AG09319 (cell line): ENCODE results near the gene EPS8L2.

Experiments
- DNase-seq: peaks from one replicate; pipeline ENCODE4 v3.0.0-alpha.2; 2010; ENCODE audit warnings: low read depth; ENCODE audit errors: extremely low read depth
- CTCF ChIP-seq: IDR thresholded peaks from 2 replicates; pipeline ENCODE4 v1.5.1; 2011; ENCODE audit warnings: low read depth, mild to moderate bottlenecking, inconsistent platforms, low read length, moderate library complexity

Gene EPS8L2

DNA sequence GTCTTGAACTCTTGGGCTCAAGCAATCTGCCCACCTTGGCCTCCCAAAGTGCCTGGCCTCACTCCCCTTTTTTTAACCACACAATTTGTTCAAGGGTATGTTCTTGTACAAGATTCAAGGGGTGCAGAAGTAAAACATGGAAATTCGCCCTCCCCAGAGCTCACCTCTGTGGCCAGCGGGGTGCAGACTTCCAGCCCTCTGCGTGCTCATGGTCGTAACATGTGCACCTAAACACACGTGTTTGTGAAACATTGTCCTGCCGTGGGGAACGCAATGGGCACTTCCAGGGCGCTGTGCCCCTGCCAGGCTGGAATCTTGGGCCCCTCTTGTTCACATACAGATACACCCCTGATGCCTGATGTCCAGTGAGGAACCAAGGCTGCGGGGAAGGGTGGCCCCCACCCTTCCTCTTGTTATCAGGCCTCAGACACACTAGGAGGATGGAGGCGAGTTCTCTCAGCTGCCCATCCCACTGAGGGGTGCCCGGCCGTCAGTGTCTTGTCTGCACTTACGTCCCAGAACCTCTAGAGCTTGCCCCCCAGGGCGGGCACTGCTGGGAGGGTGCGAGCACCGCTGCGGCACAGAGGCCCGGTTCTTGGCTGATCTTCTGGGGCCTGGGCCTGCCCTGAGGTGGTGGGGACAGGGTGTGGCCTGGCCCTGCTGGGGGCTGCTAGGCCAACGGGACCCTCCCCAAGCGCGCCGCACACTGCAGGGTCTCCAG, 4.1 kb upstream of the EPS8L2 start:
- no peak for DNase-seq
- TF ChIP-seq CTCF: no peak

DNA sequence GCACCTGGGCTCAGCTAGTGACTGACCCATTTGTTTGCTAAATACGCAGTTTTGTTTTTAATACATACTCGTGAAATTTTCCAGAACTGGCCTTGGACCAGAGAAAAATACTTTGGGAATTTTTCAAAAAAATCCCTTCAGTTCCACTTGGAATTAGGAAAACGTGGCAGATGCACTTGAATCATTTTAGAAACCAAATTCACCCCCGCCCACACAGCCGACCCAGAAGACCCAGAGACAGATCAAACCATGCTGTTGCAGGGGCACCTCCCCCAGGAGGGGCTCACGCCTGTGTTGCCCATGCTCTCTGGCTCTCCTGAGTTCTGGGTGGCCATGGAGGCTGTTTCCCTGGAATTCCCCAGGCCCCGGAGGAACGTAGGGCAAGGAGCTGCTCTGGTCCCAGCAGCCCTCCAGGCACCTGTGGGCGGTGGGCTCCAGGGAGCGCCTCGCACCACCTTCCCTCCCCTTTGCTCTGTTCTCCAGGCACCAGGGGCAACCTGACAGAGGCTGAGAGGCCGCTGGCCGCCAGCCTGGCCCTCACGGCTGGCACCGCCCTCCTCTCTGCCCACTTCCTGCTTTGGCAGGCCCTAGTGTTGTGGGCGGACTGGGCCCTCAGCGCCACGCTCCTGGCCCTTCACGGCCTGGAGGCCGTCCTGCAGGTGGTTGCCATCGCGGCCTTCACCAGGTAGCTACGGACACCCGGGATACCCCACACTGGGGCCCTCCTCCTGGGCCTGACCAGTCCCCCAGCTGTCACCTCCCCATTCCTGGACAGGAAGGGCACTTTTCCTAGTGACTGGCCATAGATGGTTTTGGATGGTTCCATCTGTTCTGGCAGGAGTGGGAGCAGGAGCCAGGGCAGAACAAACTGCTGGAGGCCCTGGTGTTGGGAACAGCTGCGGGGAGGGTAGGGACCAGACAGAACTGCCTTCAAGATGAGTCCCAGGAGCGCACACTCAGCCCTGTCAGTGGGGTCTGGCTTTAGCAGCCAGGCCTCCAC, 3.3 kb upstream of the EPS8L2 start:
- TF ChIP-seq CTCF: no peak
- DNase-seq: no peak

DNA sequence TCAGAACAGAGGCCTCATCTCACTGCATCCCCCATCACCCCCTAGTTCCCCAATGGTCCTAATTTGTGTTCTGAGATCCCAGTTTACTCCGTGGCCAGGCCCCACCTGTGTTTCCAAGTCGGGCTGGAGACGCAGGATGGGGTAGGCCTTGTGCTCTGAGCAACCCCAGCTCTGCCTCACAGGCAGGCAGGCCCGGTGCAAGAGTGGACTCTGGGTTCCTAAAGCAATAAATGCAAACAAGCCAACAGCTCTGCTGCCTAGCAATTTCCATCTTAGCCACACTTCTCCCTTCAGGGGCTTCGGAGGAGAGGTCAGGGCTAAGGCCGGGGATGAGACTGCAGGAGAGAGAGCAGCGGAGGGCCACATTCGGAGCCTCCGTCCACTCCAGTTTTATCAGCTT, 2.5 kb upstream of the EPS8L2 start:
- no peak for DNase-seq
- TF ChIP-seq CTCF: no peak

- no peak for DNase-seq
- TF ChIP-seq CTCF: no peak
Observed at GRCh38 chr11:704228-704674, 1.8 kb upstream of the EPS8L2 start.

- DNase-seq: no peak
- no peak for TF ChIP-seq CTCF
Observed at GRCh38 chr11:704781-705645, 1.0 kb upstream of the EPS8L2 start.

GRCh38 chr11:706439-706956, 467 bp downstream of the EPS8L2 start:
- DNase-seq: no peak
- TF ChIP-seq CTCF: no peak
